BLaER1 (cell line): ENCODE results near the gene TLCD2.
"Not testable (repeated sequence)": the region's sequence is repeated elsewhere in the genome, so short reads cannot be mapped to it uniquely, and the experiment has no call there.

Source experiments
- H3K27ac ChIP-seq: shearing (Covaris generic); formaldehyde crosslinking; 2 replicates; pipeline ENCODE4 v1.8.1; 2022
- H3K27me3 ChIP-seq: shearing (Covaris generic); formaldehyde crosslinking; 2 replicates; pipeline ENCODE4 v1.8.1; 2022
- H3K36me3 ChIP-seq: shearing (Covaris generic); formaldehyde crosslinking; 2 replicates; pipeline ENCODE4 v1.8.1; 2022
- H3K4me1 ChIP-seq: shearing (Covaris generic); formaldehyde crosslinking; 2 replicates; pipeline ENCODE4 v1.8.1; 2022
- H3K4me2 ChIP-seq: shearing (Covaris generic); formaldehyde crosslinking; 2 replicates; pipeline ENCODE4 v1.8.1; 2022
- H3K4me3 ChIP-seq: shearing (Covaris generic); formaldehyde crosslinking; 2 replicates; pipeline ENCODE4 v1.8.1; 2022
- H3K9ac ChIP-seq: shearing (Covaris generic); formaldehyde crosslinking; 2 replicates; pipeline ENCODE4 v1.8.1; 2022
- H3K9me3 ChIP-seq: shearing (Covaris generic); formaldehyde crosslinking; 2 replicates; pipeline ENCODE4 v1.8.1; 2022
- H4K20me1 ChIP-seq: shearing (Covaris generic); formaldehyde crosslinking; 2 replicates; pipeline ENCODE4 v1.8.1; 2022
- Cebpa-rat ChIP-seq: shearing (Covaris generic); IDR thresholded peaks from 2 replicates; pipeline ENCODE4 v1.8.1; 2022

The TLCD2 gene

DNA sequence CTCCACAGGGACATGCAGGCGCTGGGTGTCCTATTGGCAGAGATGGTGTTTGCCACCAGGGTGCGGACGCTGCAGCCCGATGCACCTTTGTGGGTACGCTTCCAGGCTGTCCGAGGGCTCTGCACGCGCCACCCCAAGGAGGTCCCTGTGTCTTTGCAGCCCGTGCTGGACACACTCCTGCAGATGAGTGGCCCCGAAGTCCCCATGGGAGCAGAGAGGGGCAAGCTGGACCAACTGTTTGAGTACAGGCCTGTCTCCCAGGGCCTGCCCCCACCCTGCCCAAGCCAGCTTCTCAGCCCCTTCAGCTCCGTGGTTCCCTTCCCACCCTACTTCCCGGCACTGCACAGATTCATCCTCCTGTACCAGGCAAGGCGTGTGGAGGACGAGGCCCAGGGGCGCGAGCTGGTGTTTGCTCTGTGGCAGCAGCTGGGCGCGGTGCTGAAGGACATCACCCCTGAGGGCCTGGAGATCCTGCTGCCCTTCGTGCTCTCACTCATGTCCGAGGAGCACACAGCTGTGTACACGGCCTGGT is 17.1 kb upstream of the TLCD2 start:
- Histone ChIP-seq H4K20me1 (no peaks in the 10 kb centered on the region), H3K9me3 (no peaks in the 10 kb centered on the region), H3K4me3 (no peak overlapping the region), H3K27me3 (no peaks in the 10 kb centered on the region), H3K9ac (no peak overlapping the region), H3K4me1 (peaks cover 91% of the 10 kb centered on the region), H3K36me3 (peaks cover 48% of the 10 kb centered on the region), H3K4me2 (no peak overlapping the region), H3K27ac (peak overlapping the region; percentile 41; the same call in 1 of the 2 replicates)
- TF ChIP-seq Cebpa-rat = no peak

DNA sequence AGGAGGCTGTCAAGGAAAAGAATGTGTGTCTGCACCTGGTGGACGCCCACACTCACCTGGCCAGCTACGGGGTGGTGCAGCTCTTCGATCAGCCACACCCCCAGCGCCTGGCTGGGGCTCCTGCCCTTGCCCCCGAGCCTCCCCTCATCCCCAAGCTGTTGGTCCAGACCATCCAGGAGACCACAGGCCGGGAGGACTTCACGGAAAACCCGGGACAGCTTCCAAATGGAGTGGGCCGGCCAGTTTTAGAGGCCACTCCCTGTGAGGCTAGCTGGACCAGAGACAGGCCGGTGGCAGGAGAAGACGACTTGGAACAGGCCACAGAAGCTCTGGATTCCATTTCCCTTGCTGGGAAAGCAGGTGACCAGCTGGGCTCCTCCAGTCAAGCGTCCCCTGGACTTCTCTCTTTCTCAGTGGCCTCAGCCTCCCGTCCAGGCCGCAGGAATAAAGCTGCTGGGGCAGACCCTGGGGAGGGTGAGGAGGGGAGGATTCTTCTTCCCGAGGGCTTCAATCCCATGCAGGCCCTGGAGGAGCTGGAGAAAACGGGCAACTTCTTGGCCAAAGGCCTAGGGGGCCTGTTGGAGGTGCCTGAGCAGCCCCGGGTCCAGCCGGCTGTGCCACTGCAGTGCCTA is 16.6 kb upstream of the TLCD2 start:
- Histone ChIP-seq H3K4me1 (peaks cover 91% of the 10 kb centered on the region), H3K27me3 (no peaks in the 10 kb centered on the region), H3K4me2 (no peak overlapping the region), H3K9me3 (no peaks in the 10 kb centered on the region), H3K4me3 (no peak overlapping the region), H3K27ac (no peak overlapping the region), H4K20me1 (no peaks in the 10 kb centered on the region), H3K9ac (no peak overlapping the region), H3K36me3 (peaks cover 48% of the 10 kb centered on the region)
- TF ChIP-seq Cebpa-rat = no peak

DNA sequence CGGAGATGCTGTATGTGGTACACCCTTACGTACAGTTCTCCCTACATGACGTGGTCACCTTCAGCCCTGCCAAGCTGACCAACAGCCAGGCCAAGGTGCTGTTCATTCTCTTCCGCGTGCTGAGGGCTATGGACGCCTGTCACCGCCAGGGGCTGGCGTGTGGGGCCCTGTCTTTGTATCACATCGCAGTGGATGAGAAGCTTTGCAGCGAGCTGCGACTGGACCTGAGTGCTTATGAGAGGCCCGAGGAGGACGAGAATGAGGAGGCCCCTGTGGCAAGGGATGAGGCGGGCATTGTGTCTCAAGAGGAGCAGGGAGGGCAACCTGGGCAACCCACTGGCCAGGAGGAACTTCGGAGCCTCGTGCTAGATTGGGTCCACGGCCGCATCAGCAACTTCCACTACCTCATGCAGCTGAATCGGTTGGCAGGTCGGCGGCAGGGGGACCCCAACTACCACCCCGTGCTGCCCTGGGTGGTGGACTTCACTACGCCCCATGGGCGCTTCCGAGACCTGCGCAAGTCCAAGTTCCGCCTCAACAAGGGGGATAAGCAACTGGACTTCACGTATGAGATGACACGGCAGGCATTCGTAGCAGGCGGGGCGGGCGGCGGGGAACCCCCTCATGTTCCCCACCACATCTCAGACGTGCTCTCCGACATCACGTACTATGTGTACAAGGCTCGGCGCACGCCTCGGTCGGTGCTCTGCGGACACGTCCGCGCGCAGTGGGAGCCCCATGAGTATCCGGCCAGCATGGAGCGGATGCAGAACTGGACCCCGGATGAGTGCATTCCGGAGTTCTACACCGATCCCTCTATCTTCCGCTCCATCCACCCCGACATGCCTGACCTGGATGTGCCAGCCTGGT is 15.7 kb upstream of the TLCD2 start:
- TF ChIP-seq Cebpa-rat = no peak
- peaks cover 91% of the 10 kb centered on the region for H3K4me1 ChIP-seq
- peak overlapping the region; percentile 96 for H3K27ac ChIP-seq
- H3K4me3 ChIP-seq = peak overlapping the region; percentile 78
- peak overlapping the region; percentile 86 for H3K9ac ChIP-seq
- no peaks in the 10 kb centered on the region for H3K9me3 ChIP-seq
- H4K20me1 ChIP-seq = no peaks in the 10 kb centered on the region
- peaks cover 44% of the 10 kb centered on the region for H3K36me3 ChIP-seq
- H3K27me3 ChIP-seq = no peaks in the 10 kb centered on the region
- peak overlapping the region; percentile 99 for H3K4me2 ChIP-seq

DNA sequence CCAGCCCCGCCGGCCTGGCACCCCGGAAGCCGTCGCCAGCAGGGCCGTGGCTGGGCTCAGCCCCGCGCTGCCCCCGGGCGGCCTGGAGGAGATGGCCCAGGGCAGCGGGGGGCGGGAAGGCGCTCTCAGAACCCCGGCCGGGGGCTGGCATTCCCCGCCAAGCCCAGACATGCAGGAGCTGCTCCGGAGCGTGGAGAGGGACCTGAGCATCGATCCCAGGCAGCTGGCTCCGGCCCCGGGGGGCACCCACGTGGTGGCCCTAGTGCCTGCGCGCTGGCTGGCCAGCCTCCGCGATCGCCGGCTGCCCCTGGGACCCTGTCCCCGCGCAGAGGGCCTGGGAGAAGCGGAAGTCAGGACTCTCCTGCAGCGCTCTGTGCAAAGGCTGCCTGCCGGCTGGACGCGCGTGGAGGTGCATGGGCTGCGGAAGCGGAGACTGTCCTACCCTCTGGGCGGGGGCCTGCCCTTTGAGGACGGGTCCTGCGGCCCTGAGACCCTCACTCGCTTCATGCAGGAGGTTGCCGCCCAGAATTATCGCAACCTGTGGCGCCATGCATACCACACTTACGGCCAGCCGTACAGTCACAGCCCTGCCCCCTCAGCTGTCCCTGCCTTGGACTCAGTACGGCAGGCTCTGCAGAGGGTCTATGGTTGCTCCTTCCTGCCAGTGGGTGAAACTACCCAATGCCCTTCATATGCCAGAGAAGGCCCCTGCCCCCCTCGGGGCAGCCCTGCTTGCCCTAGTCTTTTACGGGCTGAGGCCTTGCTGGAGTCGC is 14.9 kb upstream of the TLCD2 start:
- no peaks in the 10 kb centered on the region for H3K9me3 ChIP-seq
- peaks cover 91% of the 10 kb centered on the region for H3K4me1 ChIP-seq
- no peaks in the 10 kb centered on the region for H3K27me3 ChIP-seq
- peak overlapping the region; percentile 99 for H3K4me2 ChIP-seq
- H4K20me1 ChIP-seq = no peaks in the 10 kb centered on the region
- peak overlapping the region; percentile 78 for H3K4me3 ChIP-seq
- H3K27ac ChIP-seq = peak overlapping the region; percentile 96
- TF ChIP-seq Cebpa-rat = no peak
- H3K9ac ChIP-seq = peak overlapping the region; percentile 86
- peaks cover 37% of the 10 kb centered on the region for H3K36me3 ChIP-seq

DNA sequence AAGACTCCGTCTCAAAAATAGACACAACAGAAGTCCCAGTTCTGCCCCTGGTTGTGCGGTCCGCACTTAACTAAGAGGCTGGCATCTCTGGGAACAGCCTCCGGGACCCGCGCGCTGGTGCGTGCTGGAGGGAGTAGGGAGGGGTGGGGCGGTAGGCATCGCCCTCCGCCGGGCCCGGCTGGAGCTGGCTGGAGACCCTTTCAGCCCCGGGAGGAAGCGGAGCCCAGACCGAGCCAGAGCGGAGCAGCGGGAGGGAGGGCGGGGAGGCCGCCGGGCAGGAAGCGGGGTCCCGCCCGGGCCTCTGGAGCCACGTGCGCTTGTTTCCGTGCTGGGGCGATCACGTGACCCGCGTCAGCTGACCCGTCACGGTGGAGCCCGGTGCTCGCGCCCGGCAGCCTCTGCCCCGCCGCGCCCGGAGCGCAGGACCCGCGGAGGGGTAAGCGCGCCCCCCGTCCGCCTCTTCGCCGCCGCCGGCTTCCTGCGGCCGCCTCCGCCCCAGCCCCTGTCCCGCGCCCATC is 14.2 kb upstream of the TLCD2 start, which contains the start of gene WDR81:
TSS of gene WDR81 (plus strand) at position 354 of the 518 bp plus-strand sequence. CDS start 256 bp downstream, outside the sequence.
- peak within 1 kb of the TSS; percentile 96 for H3K27ac ChIP-seq
- peaks cover 37% of the 10 kb centered on the region for H3K36me3 ChIP-seq
- no peak for TF ChIP-seq Cebpa-rat
- H3K4me1 ChIP-seq = peaks cover 85% of the 10 kb centered on the region
- no peaks in the 10 kb centered on the region for H4K20me1 ChIP-seq
- peak within 1 kb of the TSS; percentile 78 for H3K4me3 ChIP-seq
- peak within 1 kb of the TSS; percentile 99 for H3K4me2 ChIP-seq
- H3K9me3 ChIP-seq = no peaks in the 10 kb centered on the region
- H3K9ac ChIP-seq = peak within 1 kb of the TSS; percentile 86
- H3K27me3 ChIP-seq = no peaks in the 10 kb centered on the region

DNA sequence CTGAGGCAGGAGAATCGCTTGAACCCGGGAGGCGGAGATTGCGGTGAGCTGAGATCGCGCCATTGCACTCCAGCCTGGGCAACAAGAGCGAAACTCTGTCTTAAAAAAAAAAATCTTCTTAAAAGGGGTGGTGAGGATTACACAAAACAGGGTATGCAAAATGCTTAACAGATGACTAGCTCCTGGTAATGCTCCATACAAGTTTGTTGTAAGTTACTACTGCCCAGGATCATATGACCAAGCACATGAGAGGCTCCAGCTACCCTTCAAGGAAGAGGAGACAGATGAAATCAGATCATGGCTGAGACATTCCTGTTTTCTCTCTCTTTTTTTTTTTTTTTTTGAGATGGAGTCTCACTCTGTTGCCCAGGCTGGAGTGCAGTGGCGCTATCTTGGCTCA is 11.8 kb upstream of the TLCD2 start:
- H3K4me3 ChIP-seq, H3K9me3 ChIP-seq, H3K27me3 ChIP-seq, H4K20me1 ChIP-seq: not testable (repeated sequence)
- Histone ChIP-seq H3K36me3 (peaks cover 17% of the 10 kb centered on the region), H3K4me1 (peaks cover 77% of the 10 kb centered on the region), H3K4me2 (peak overlapping the region; percentile 99), H3K27ac (peak overlapping the region; percentile 96), H3K9ac (peak overlapping the region; percentile 86; the same call in 1 of the 2 replicates)

DNA sequence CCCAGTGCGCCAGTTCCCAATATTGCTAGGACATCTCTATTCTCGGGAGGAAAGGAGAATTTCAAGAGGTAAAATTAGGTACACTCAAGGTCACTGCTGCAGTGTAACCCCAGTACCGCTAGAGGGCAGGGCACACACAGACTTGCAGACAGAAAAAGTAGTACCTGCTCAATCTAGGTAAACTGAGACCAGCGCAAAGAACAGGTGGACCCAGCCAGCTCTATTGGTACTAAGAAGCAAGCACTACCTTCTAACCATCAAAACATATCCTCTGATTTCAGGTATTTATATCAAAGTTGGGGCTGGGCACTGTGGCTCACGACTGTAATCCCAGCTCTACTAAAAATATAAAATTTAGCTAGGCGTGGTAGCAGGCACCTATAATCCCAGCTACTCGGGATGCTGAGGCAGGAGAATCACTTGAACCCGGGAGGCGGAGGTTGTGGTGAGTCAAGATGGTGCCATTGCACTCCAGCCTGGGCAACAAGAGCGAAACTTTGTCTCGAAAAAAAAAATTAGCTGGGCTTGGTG is 10.7 kb upstream of the TLCD2 start:
- H3K4me1 ChIP-seq = peaks cover 69% of the 10 kb centered on the region
- H3K4me3 ChIP-seq = no peak overlapping the region

DNA sequence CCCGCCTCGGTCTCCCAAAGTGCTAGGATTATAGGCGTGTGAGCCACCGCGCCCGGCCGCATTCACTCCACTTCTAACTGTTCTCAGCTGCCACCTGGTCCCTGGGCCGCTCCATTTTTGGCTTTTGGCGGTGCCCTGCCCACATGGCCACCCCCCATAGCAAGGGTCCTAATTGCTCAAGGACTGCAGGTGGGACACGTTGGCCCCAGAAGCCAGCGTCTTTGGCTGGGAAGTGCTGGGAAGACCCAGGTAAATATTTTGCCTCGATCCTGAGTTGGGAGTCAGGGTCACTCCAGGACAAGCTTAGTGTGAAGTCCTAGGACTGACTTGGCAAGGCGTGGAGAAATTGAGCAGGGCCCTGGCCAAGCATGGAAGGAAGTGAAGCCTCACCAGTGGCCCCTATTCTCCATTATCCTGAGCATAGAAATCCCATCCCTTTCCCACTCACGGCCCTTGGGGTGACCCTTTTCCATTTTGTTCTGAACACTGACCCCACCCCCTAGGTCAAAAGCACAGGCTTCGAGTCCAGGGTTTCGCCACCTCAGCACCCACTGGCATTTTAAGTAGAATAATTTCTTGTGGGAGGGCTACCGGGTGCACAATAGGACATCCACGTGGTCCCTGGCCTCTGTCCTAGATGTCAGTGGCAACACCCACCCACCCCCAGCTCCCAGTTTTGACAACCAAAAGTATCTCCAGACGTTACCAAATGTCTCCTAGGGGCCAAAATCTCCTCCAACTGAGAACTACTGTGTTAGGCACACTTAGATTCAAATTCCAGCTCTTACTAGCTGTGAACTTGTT is 8.4 kb upstream of the TLCD2 start:
- H4K20me1 ChIP-seq = peaks cover 15% of the 10 kb centered on the region
- no peaks in the 10 kb centered on the region for H3K9me3 ChIP-seq
- peak overlapping the region; percentile 95 for H3K4me2 ChIP-seq
- no peak overlapping the region; the same call in 1 of the 2 replicates for H3K9ac ChIP-seq
- no peak for TF ChIP-seq Cebpa-rat
- peaks cover 21% of the 10 kb centered on the region for H3K27me3 ChIP-seq
- no peak overlapping the region for H3K4me3 ChIP-seq
- no peaks in the 10 kb centered on the region for H3K36me3 ChIP-seq
- H3K27ac ChIP-seq = peak overlapping the region; percentile 93
- H3K4me1 ChIP-seq = peaks cover 69% of the 10 kb centered on the region

More for the DNA sequence above, 10.7 kb upstream of the TLCD2 start:
- no peak for TF ChIP-seq Cebpa-rat
- H3K4me2 ChIP-seq = peak overlapping the region; percentile 29
- H3K36me3 ChIP-seq = peaks cover 6% of the 10 kb centered on the region
- no peaks in the 10 kb centered on the region for H4K20me1 ChIP-seq
- H3K9ac ChIP-seq = no peak overlapping the region
- H3K27ac ChIP-seq = 0 out of 2 replicates have a peak overlapping the region, but pooled peaks have one; percentile 51
- no peaks in the 10 kb centered on the region for H3K27me3 ChIP-seq
- no peaks in the 10 kb centered on the region for H3K9me3 ChIP-seq
